Smooth muscle cell (in vitro differentiated cells): ENCODE data around the gene DNLZ. TPM values are rescaled to one million over a fixed set of nuclear protein-coding genes. Genes with fewer than 3 reads are reported as not detected.

Experiments
- DNase-seq: peaks from one replicate; lab custom pipeline; 2025; ENCODE audit not compliant: unreplicated experiment; lab: John Stamatoyannopoulos, UW
- H2AFZ ChIP-seq: fragments of 200-600 bp; sonication (generic); 2 replicates; pipeline ENCODE4 v1.6.0; 2016; ENCODE audit warnings: antibody characterized with exemption, low read depth, mild to moderate bottlenecking
- H3F3A ChIP-seq: fragments of 200-600 bp; sonication (generic); 2 replicates; pipeline ENCODE4 v1.6.0; 2017; ENCODE audit warnings: antibody characterized with exemption, low read depth
- H3K27ac ChIP-seq: fragments of 200-600 bp; sonication (generic); 2 replicates; pipeline ENCODE4 v1.5.1; 2016; ENCODE audit warnings: low read depth, mild to moderate bottlenecking
- H3K27me3 ChIP-seq: fragments of 200-600 bp; sonication (generic); 2 replicates; pipeline ENCODE4 v1.6.1; 2016; ENCODE audit warnings: low read depth, mild to moderate bottlenecking
- H3K36me3 ChIP-seq: fragments of 200-600 bp; sonication (generic); 2 replicates; pipeline ENCODE4 v1.5.1; 2016; ENCODE audit warnings: low read depth
- H3K4me1 ChIP-seq: fragments of 200-600 bp; sonication (generic); 2 replicates; pipeline ENCODE4 v1.5.1; 2016; ENCODE audit warnings: low read depth
- H3K4me2 ChIP-seq: fragments of 200-600 bp; sonication (generic); 2 replicates; pipeline ENCODE4 v1.6.0; 2016; ENCODE audit warnings: mild to moderate bottlenecking
- H3K4me3 ChIP-seq: fragments of 200-600 bp; sonication (generic); 2 replicates; pipeline ENCODE4 v1.5.1; 2016; ENCODE audit warnings: mild to moderate bottlenecking
- H3K79me2 ChIP-seq: fragments of 200-600 bp; sonication (generic); 2 replicates; pipeline ENCODE4 v1.6.0; 2016; ENCODE audit warnings: low read depth, mild to moderate bottlenecking
- H3K9ac ChIP-seq: fragments of 200-600 bp; sonication (generic); 2 replicates; pipeline ENCODE4 v1.6.0; 2016; ENCODE audit warnings: low read depth
- H3K9me3 ChIP-seq: fragments of 200-600 bp; sonication (generic); replicated peaks from 2 replicates; pipeline ENCODE4 v1.5.1; 2016; ENCODE audit warnings: low read depth
- H4K20me1 ChIP-seq: fragments of 200-600 bp; sonication (generic); 2 replicates; pipeline ENCODE4 v1.6.0; 2016; ENCODE audit warnings: low read depth
- CTCF ChIP-seq: fragments of 200-600 bp; sonication (generic); IDR thresholded peaks from 2 replicates; pipeline ENCODE4 v1.5.1; 2017; ENCODE audit warnings: borderline replicate concordance, mild to moderate bottlenecking, antibody characterized with exemption; ENCODE audit not compliant: insufficient read depth, poor library complexity, severe bottlenecking
- WGBS: methylation state at CpG from one replicate; pipeline ENCODE4 v1.1.7; 2016; ENCODE audit warnings: low lambda C conversion rate; 5-methylcytosine and 5-hydroxymethylcytosine counted together
- polyA plus RNA-seq: library from polyadenylated mRNA; unstranded; fragments of >200 nt; fragmentation: Nextera tagmentation; extraction: Ambion mirVana; gene quantifications from 2 replicates; pipeline ENCODE4 v1.2.1, GENCODE V29; 2016
- total RNA-seq: library from RNA; depleted of rRNA; stranded (reverse); fragments of >200 nt; gene quantifications from 2 replicates; pipeline ENCODE4 v1.2.3, GENCODE V29; 2014

DNLZ gene
- total and polyA plus RNA-seq, 2 experiments from 2014 or later: 19.0 to 31.5 TPM

DNA sequence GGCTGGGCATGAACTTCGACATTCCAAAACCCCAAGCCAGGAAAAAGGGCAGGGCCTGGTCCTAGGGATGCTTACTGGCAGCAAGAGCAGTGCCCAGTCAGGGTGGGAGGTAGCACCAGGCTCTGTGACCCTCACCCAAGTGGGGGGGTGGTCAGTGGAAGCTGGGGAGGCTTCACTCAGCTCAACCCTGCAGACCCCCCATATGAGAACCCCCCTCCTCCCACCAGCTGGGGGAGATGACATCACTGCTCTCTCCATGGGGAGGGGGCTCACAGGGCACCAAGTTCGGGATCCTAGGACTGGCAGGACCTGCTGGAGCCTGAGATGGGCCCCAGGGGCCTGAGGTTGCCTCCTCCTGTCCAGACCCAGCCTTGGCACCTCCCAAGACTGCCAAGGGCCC is 4.7 kb downstream of the DNLZ start:
- Histone ChIP-seq H3K9me3 (no peaks in the 10 kb centered on the region), H3K4me2 (no peak overlapping the region), H3K27me3 (no peaks in the 10 kb centered on the region), H2AFZ (no peak overlapping the region), H3K36me3 (no peaks in the 10 kb centered on the region), H3K79me2 (no peaks in the 10 kb centered on the region), H4K20me1 (peaks cover 8% of the 10 kb centered on the region), H3K27ac (no peak overlapping the region), H3F3A (no peaks in the 10 kb centered on the region), H3K4me1 (no peaks in the 10 kb centered on the region), H3K4me3 (no peak overlapping the region), H3K9ac (no peak overlapping the region)
- no peak for DNase-seq
- WGBS: 92% methylated on average over 1 of the region's 2 CpGs
- no peak for TF ChIP-seq CTCF

- no peaks in the 10 kb centered on the region for H3K4me1 ChIP-seq
- H3K27ac ChIP-seq: no peak overlapping the region
- H3F3A ChIP-seq: no peaks in the 10 kb centered on the region
- TF ChIP-seq CTCF: no peak
- no peak for DNase-seq
- no peak overlapping the region for H3K4me2 ChIP-seq
- H3K79me2 ChIP-seq: no peaks in the 10 kb centered on the region
- no peaks in the 10 kb centered on the region for H3K27me3 ChIP-seq
- H4K20me1 ChIP-seq: peaks cover 11% of the 10 kb centered on the region
- no peak overlapping the region for H3K9ac ChIP-seq
- no peak overlapping the region for H3K4me3 ChIP-seq
- no peak overlapping the region for H2AFZ ChIP-seq
- H3K36me3 ChIP-seq: no peaks in the 10 kb centered on the region
- WGBS: 90% methylated on average over 20 of the region's 29 CpGs
- H3K9me3 ChIP-seq: no peaks in the 10 kb centered on the region
Observed at GRCh38 chr9:136358016-136358415, 5.5 kb downstream of the DNLZ start.

DNA sequence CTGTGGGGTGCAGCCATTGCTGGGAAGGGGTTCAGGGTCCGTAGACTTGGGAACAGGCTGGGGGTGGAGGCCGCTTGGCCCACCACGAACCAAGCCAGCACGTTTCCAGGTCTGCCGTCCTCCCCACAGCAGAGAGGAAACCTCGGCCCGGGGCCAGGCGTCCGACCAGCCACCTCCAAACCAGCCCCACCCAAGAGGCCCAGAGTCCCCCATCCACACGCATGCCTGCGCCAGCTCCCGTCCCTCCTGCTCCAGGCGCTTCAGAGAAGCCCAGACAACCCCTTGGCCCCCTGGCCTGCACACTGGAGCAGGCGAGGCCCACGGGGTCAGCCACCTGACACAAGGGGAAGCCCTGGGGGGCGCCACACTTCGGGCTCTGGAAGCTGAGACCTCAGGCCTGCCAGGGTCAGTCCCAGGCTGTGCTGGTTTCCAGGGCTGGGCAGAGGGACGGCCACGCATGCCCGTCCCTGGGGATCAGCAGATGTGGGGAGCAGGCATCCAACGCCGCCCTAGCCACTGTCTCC is 6.3 kb downstream of the DNLZ start:
- no peaks in the 10 kb centered on the region for H3K27me3 ChIP-seq
- WGBS: 92% methylated on average over 20 of the region's 22 CpGs
- no peak overlapping the region for H3K9ac ChIP-seq
- H3K9me3 ChIP-seq: no peaks in the 10 kb centered on the region
- no peaks in the 10 kb centered on the region for H3K4me1 ChIP-seq
- H2AFZ ChIP-seq: no peak overlapping the region
- no peak overlapping the region for H3K4me3 ChIP-seq
- no peaks in the 10 kb centered on the region for H3K79me2 ChIP-seq
- no peaks in the 10 kb centered on the region for H3F3A ChIP-seq
- H3K36me3 ChIP-seq: no peaks in the 10 kb centered on the region
- no peak overlapping the region for H3K4me2 ChIP-seq
- H3K27ac ChIP-seq: no peak overlapping the region
- H4K20me1 ChIP-seq: peaks cover 17% of the 10 kb centered on the region
- no peak for DNase-seq
- no peak for TF ChIP-seq CTCF
